HL-60 (cell line): Measurements from ENCODE around the gene CCDC195.

ENCODE experiments used
- DNase-seq, 2 experiments: peaks; one replicate each; pipeline ENCODE4 v3.0.0-alpha.2; 2010 to 2020; ENCODE audit warnings: low read depth in 1 of 2, low spot score in 1 of 2
- H3K27ac ChIP-seq: fragments of 250-450 bp; sonication (Bioruptor Pico); replicated peaks from 2 replicates; pipeline ENCODE4 v1.5.1; 2020; ENCODE audit warnings: mild to moderate bottlenecking, moderate library complexity
- H3K27me3 ChIP-seq: fragments of 250-450 bp; sonication (Bioruptor Pico); 2 replicates; pipeline ENCODE4 v1.5.1; 2021; ENCODE audit warnings: mild to moderate bottlenecking, moderate library complexity; ENCODE audit not compliant: insufficient read depth, poor library complexity, severe bottlenecking
- H3K4me3 ChIP-seq: replicated peaks from 2 replicates; pipeline ENCODE4 v1.5.1; 2011; ENCODE audit warnings: mild to moderate bottlenecking, control low read depth, low read length; ENCODE audit not compliant: insufficient read depth
- CTCF ChIP-seq: IDR thresholded peaks from one replicate; pipeline ENCODE4 v1.5.1; 2011; ENCODE audit warnings: low read length, control low read depth, inconsistent platforms; ENCODE audit not compliant: insufficient read depth
- GABPA ChIP-seq: IDR thresholded peaks from 2 replicates; pipeline ENCODE4 v1.6.1; 2012; ENCODE audit warnings: low read depth
- POLR2AphosphoS5 ChIP-seq: IDR thresholded peaks from 2 replicates; pipeline ENCODE4 v1.6.1; 2012; ENCODE audit warnings: low read depth
- REST ChIP-seq: IDR thresholded peaks from 2 replicates; pipeline ENCODE4 v1.6.1; 2012; ENCODE audit warnings: low read depth; ENCODE audit not compliant: insufficient replicate concordance
- SPI1 ChIP-seq: IDR thresholded peaks from 2 replicates; pipeline ENCODE4 v1.6.1; 2012; ENCODE audit warnings: low read depth, mild to moderate bottlenecking, borderline replicate concordance

CCDC195 gene

GRCh38 chr2:224658780-224659405 lies 57.3 kb downstream of the CCDC195 start:
- Histone ChIP-seq H3K27me3 (no peaks in the 10 kb centered on the region), H3K27ac (no peak overlapping the region), H3K4me3 (no peak overlapping the region)
- TF ChIP-seq SPI1 = no peak
- no peak for TF ChIP-seq REST
- no peak for TF ChIP-seq CTCF
- TF ChIP-seq GABPA = no peak
- DNase-seq = peak in 1 of 2 experiments; percentile 4

GRCh38 chr2:224657349-224657748 lies 58.8 kb downstream of the CCDC195 start:
- no peak for DNase-seq
- Histone ChIP-seq H3K27me3 (no peaks in the 10 kb centered on the region), H3K4me3 (no peak overlapping the region), H3K27ac (no peak overlapping the region)
- no peak for TF ChIP-seq REST
- no peak for TF ChIP-seq GABPA
- no peak for TF ChIP-seq CTCF
- TF ChIP-seq SPI1 = no peak

- Histone ChIP-seq H3K27ac (no peak overlapping the region), H3K27me3 (no peaks in the 10 kb centered on the region), H3K4me3 (no peak overlapping the region)
- no peak for DNase-seq
- no peak for TF ChIP-seq SPI1
- no peak for TF ChIP-seq GABPA
- TF ChIP-seq POLR2AphosphoS5 = no peak
- no peak for TF ChIP-seq CTCF
- no peak for TF ChIP-seq REST
Measured at GRCh38 chr2:224655006-224655537, 61.1 kb downstream of the CCDC195 start.
